Upper lobe of left lung (tissue), 6 donors: ENCODE results near the gene NR2F1-AS1. TPM values are rescaled to one million over a fixed set of nuclear protein-coding genes. Genes with fewer than 3 reads are reported as not detected.
"Not testable (repeated sequence)": the region's sequence is repeated elsewhere in the genome, so short reads cannot be mapped to it uniquely, and the experiment has no call there.

Experiments
- ATAC-seq, 2 donors: fragments of 200-7000 bp; cut with Tn5 transposase; one replicate each; pipeline ENCODE4 v1.9.1; 2022; ENCODE audit warnings: mild to moderate bottlenecking in 2 of 2, moderate library complexity in 2 of 2; ENCODE audit not compliant: low FRiP score in 2 of 2
- DNase-seq, 2 donors: peaks; one replicate each; pipeline ENCODE4 v3.0.0-alpha.2; 2019 to 2020
- H3K27ac ChIP-seq, 4 donors: fragments of 200-600 bp; sonication (generic); one replicate each; pipeline ENCODE4 v1.5.1; 2016 to 2019
- H3K27me3 ChIP-seq, 4 donors: fragments of 200-600 bp; sonication (generic); one replicate each; pipeline ENCODE4 v1.5.1; 2017 to 2019
- H3K36me3 ChIP-seq, 4 donors: fragments of 200-600 bp; sonication (generic); one replicate each; pipeline ENCODE4 v1.5.1; 2016 to 2019
- H3K4me1 ChIP-seq, 4 donors: fragments of 200-600 bp; sonication (generic); one replicate each; pipeline ENCODE4 v1.5.1; 2018 to 2019
- H3K4me3 ChIP-seq, 4 donors: fragments of 200-600 bp; sonication (generic); one replicate each; pipeline ENCODE4 v1.5.1; 2017 to 2019; ENCODE audit warnings: mild to moderate bottlenecking in 2 of 4, moderate library complexity in 1 of 4
- H3K9me3 ChIP-seq, 4 donors: fragments of 200-600 bp; sonication (generic); one replicate each; pipeline ENCODE4 v1.5.1; 2018 to 2019
- CTCF ChIP-seq, 6 experiments: fragments of 450-650 bp in 4 of 6; fragments of 200-600 bp in 2 of 6; sonication (generic) in 2 of 6; IDR thresholded peaks; one replicate each; pipeline ENCODE4 v1.5.1; 2016 to 2019; ENCODE audit warnings: antibody characterized with exemption in 6 of 6
- EP300 ChIP-seq, 4 donors: sonication (generic); formaldehyde crosslinking; IDR thresholded peaks; one replicate each; pipeline ENCODE4 v1.5.1; 2017; ENCODE audit warnings: antibody characterized with exemption in 4 of 4, control low read depth in 2 of 4
- POLR2A ChIP-seq, 4 donors: fragments of 450-650 bp; IDR thresholded peaks; one replicate each; pipeline ENCODE4 v1.5.1; 2016 to 2017; ENCODE audit warnings: antibody characterized with exemption in 4 of 4, mild to moderate bottlenecking in 2 of 4
- POLR2AphosphoS5 ChIP-seq, 2 donors: sonication (generic); formaldehyde crosslinking; IDR thresholded peaks; one replicate each; pipeline ENCODE4 v1.5.1; 2017; ENCODE audit warnings: antibody characterized with exemption in 2 of 2
- WGBS, 2 donors: methylation state at CpG; one replicate each; pipeline ENCODE4 v1.1.5; 2017 to 2018; 5-methylcytosine and 5-hydroxymethylcytosine counted together
- total RNA-seq, 6 donors: library from RNA; depleted of rRNA in 4 of 6; stranded (reverse); fragments of >200 nt in 4 of 6; gene quantifications; one replicate each; pipeline versions ENCODE4 v1.1.0 to v1.2.1, GENCODE V29; 2016 to 2021
- donor health status: DM: no; HTN: no; CAD: no; lungs with moderate emphysema.
- donor health status: DM: no; HTN: yes; CAD: no; lungs with severe emphysema.

Gene NR2F1-AS1
- total RNA-seq, 6 donors from 2014 or later = 4.4 to 19.9 (median 11.4) TPM

GRCh38 chr5:93399675-93400074 lies 181.3 kb downstream of the NR2F1-AS1 start:
- DNase-seq = no peak
- Histone ChIP-seq H3K27me3 (no peaks in the 10 kb centered on the region), H3K4me3 (no peak overlapping the region), H3K27ac (no peak overlapping the region), H3K36me3 (no peaks in the 10 kb centered on the region), H3K9me3 (no peaks in the 10 kb centered on the region), H3K4me1 (peaks cover 0 to 3% (median 0%) of the 10 kb centered on the region in 4 donors)
- 61 to 65% methylated on average over 3 of the region's 3 CpGs for WGBS, 2 donors
- TF ChIP-seq EP300 (IDR thresholded peaks at IDR 0.05) (no peak), POLR2AphosphoS5 (IDR thresholded peaks at IDR 0.05) (no peak), POLR2A (IDR thresholded peaks at IDR 0.05) (no peak), CTCF (IDR thresholded peaks at IDR 0.05) (no peak)
- no peak for ATAC-seq

GRCh38 chr5:93395971-93396379 lies 185.0 kb downstream of the NR2F1-AS1 start:
- no peak overlapping the region for H3K27ac ChIP-seq
- H3K27me3 ChIP-seq = no peaks in the 10 kb centered on the region
- no peak overlapping the region for H3K4me3 ChIP-seq
- ATAC-seq (no peak), DNase-seq (no peak)
- no peak for TF ChIP-seq CTCF (IDR thresholded peaks at IDR 0.05)
- TF ChIP-seq EP300 (IDR thresholded peaks at IDR 0.05) = no peak
- no peak for TF ChIP-seq POLR2AphosphoS5 (IDR thresholded peaks at IDR 0.05)
- no peak for TF ChIP-seq POLR2A (IDR thresholded peaks at IDR 0.05)
- no peaks in the 10 kb centered on the region for H3K4me1 ChIP-seq
- 78 to 96% methylated on average over 1 of the region's 1 CpG for WGBS, 2 donors
- no peaks in the 10 kb centered on the region for H3K36me3 ChIP-seq
- H3K9me3 ChIP-seq = no peaks in the 10 kb centered on the region

- 95 to 100% methylated on average over 1 of the region's 1 CpG for WGBS, 2 donors
- no peak for TF ChIP-seq POLR2A (IDR thresholded peaks at IDR 0.05)
- TF ChIP-seq EP300 (IDR thresholded peaks at IDR 0.05) = no peak
- no peak for TF ChIP-seq POLR2AphosphoS5 (IDR thresholded peaks at IDR 0.05)
- TF ChIP-seq CTCF (IDR thresholded peaks at IDR 0.05) = no peak
- H3K4me1 ChIP-seq = no peaks in the 10 kb centered on the region
- H3K36me3 ChIP-seq = no peaks in the 10 kb centered on the region
- H3K9me3 ChIP-seq = no peaks in the 10 kb centered on the region
- ATAC-seq (no peak), DNase-seq (no peak)
- no peak overlapping the region for H3K27ac ChIP-seq
- no peaks in the 10 kb centered on the region for H3K27me3 ChIP-seq
- H3K4me3 ChIP-seq = no peak overlapping the region
Observed at GRCh38 chr5:93395010-93395409, 186.0 kb downstream of the NR2F1-AS1 start.

- TF ChIP-seq POLR2AphosphoS5 (IDR thresholded peaks at IDR 0.05) (no peak), EP300 (IDR thresholded peaks at IDR 0.05) (no peak), POLR2A (IDR thresholded peaks at IDR 0.05) (no peak), CTCF (IDR thresholded peaks at IDR 0.05) (no peak)
Observed at GRCh38 chr5:93394301-93394700, 186.7 kb downstream of the NR2F1-AS1 start.

GRCh38 chr5:93391169-93391568 lies 189.8 kb downstream of the NR2F1-AS1 start:
- not testable (repeated sequence) for H3K36me3 ChIP-seq, H3K27ac ChIP-seq, H3K27me3 ChIP-seq, ATAC-seq, H3K4me1 ChIP-seq, DNase-seq, H3K9me3 ChIP-seq, H3K4me3 ChIP-seq
- WGBS, 2 donors = 89 to 92% methylated on average over 2 of the region's 2 CpGs

More at GRCh38 chr5:93394301-93394700, 186.7 kb downstream of the NR2F1-AS1 start:
- ATAC-seq (no peak), DNase-seq (no peak)
- Histone ChIP-seq H3K27ac (no peak overlapping the region), H3K27me3 (no peaks in the 10 kb centered on the region), H3K4me3 (no peak overlapping the region), H3K9me3 (no peaks in the 10 kb centered on the region), H3K4me1 (no peaks in the 10 kb centered on the region), H3K36me3 (no peaks in the 10 kb centered on the region)
- WGBS, 2 donors = 94% methylated on average over 2 of the region's 2 CpGs; no CpG with 5 or more reads in 1 of the 2 donors
